ENCODE results near the gene SPIRE2.

SPIRE2 gene

DNA sequence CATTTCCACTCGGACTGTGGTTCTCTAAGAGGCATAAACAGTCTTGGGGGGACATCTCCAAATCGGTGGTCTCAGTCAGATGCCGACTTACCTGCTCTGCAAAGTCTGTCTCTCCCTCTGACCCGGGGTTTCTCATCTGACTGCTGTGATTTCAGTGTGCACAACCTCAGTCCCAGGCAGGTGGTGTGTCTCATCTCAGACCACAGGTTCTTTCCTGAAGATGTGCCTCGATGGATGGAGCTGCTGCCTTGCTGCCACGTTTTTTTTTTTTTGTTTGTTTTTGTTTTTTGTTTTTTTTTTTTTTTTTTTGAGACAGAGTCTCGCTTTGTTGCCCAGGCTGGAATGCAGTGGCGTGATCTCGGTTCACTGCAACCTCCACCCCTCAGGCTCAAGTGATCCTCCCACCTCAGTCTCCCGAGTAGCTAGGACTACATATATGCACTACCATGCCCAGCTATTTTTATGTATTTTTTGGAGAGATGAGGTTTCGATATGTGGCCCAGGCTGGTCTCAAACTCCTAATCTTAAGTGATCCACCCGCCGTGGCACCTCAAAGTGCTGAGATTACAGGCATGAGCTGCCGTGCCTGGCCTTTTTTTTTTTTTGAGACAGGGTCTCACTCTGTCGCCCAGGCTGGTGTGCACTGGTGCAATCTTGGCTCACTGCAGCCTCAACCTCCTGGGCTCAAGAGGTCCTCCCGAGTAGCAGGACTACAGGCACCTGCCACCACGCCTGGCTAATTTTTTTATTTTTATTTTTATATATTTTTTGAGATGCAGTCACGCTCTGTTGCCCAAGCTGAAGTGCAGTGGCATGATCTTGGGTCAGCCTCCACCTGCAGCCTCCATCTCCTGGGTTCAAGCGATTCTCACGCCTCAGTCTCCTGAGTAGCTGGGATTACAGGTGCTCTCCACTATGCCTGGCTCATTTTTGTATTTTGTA, 15.4 kb downstream of the SPIRE2 start:
- no peak overlapping the region for H3K9ac ChIP-seq (ENCODE audit: low read length)
- no peak overlapping the region for H3K14ac ChIP-seq (ENCODE audit: low read length in 2 of 2)
- H3K27me3 ChIP-seq (ENCODE audit: control insufficient read depth in 1 of 2, insufficient read depth in 1 of 2, low read length in 2 of 2): peaks cover 0 to 4% of the 10 kb centered on the region in 2 experiments
- H2BK5ac ChIP-seq (ENCODE audit: low read depth, low read length, poor library complexity, severe bottlenecking): no peak overlapping the region
- no peak overlapping the region for H3K23ac ChIP-seq (ENCODE audit: low read length in 2 of 2)
- no peak overlapping the region for H2BK12ac ChIP-seq (ENCODE audit: low read length in 2 of 2)
- peak overlapping the region; percentile 79 for H2AK5ac ChIP-seq (ENCODE audit: low read length, severe bottlenecking)
- no peak overlapping the region for H3K18ac ChIP-seq (ENCODE audit: low read depth in 1 of 2, low read length in 2 of 2)
- no peak overlapping the region for H4K91ac ChIP-seq (ENCODE audit: low read length)
- H3K4me1 ChIP-seq (ENCODE audit: control insufficient read depth, insufficient read depth, low read depth, low read length): peaks cover 13% of the 10 kb centered on the region
- DNase-seq: no peak
- H3K4ac ChIP-seq (ENCODE audit: low read depth in 1 of 2, low read length in 2 of 2): no peak overlapping the region
- no peaks in the 10 kb centered on the region for H3K9me3 ChIP-seq (ENCODE audit: control insufficient read depth, low read length)
- no peak overlapping the region for H3K4me3 ChIP-seq (ENCODE audit: insufficient read depth in 1 of 2, low read depth in 1 of 2, low read length in 2 of 2)
- 90% methylated on average over 12 of the region's 20 CpGs for WGBS
- H3K36me3 ChIP-seq (ENCODE audit: control insufficient read depth in 1 of 2, insufficient read depth in 2 of 2, low read depth in 1 of 2, low read length in 2 of 2): no peaks in the 10 kb centered on the region
- H3K79me1 ChIP-seq (replicated peaks; ENCODE audit: low read length, poor library complexity, severe bottlenecking): no peaks in the 10 kb centered on the region
- no peak overlapping the region for H2BK15ac ChIP-seq (ENCODE audit: low read depth, poor library complexity, severe bottlenecking)
- H4K8ac ChIP-seq (ENCODE audit: low read length): no peak overlapping the region
- H2AFZ ChIP-seq (ENCODE audit: low read depth, low read length): no peak overlapping the region
- no peak overlapping the region for H2BK120ac ChIP-seq (ENCODE audit: low read depth, low read length)
- H3K27ac ChIP-seq (ENCODE audit: low read length, poor library complexity, severe bottlenecking): peak overlapping the region; percentile 60
- no peak overlapping the region for H3K4me2 ChIP-seq (ENCODE audit: low read length, poor library complexity, severe bottlenecking)

DNA sequence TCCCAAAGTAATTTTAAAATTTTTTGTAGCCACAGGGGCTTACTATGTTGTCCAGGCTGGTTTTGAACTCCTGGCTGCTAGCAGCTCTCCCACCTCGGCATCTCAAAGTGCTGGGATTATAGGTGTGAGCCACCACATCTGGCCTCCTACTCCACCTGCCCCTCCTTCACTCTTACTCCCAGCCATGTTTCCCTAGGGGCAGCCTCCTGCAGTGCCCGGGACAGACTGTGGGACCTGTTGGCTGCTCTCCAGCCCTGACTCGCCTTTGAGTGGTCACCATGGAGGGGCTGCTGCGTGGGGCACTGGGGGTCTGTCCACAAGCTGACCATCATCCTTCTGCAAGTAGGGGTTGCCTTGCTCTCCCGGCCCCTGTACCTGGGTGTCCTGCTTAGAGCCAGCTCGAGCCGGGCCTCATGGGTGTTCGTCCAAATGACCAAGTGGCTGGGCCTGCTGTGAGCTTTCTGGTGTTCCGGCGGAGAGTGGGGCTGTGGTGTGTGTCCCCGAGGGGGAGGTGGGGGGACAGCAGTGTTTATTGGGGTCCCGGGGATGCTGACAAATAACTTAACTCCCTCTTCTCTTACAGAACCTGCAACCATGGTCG, 16.6 kb downstream of the SPIRE2 start:
- H2BK12ac ChIP-seq (ENCODE audit: low read length in 2 of 2): no peak overlapping the region
- H3K27ac ChIP-seq (ENCODE audit: low read length, poor library complexity, severe bottlenecking): no peak overlapping the region
- peaks cover 17% of the 10 kb centered on the region for H3K4me1 ChIP-seq (ENCODE audit: control insufficient read depth, insufficient read depth, low read depth, low read length)
- no peak overlapping the region for H3K4me2 ChIP-seq (ENCODE audit: low read length, poor library complexity, severe bottlenecking)
- H3K18ac ChIP-seq (ENCODE audit: low read depth in 1 of 2, low read length in 2 of 2): no peak overlapping the region
- no peak overlapping the region for H2AK5ac ChIP-seq (ENCODE audit: low read length, severe bottlenecking)
- no peak overlapping the region for H3K9ac ChIP-seq (ENCODE audit: low read length)
- no peak overlapping the region for H3K23ac ChIP-seq (ENCODE audit: low read length in 2 of 2)
- H3K79me1 ChIP-seq (replicated peaks; ENCODE audit: low read length, poor library complexity, severe bottlenecking): no peaks in the 10 kb centered on the region
- H2BK15ac ChIP-seq (ENCODE audit: low read depth, poor library complexity, severe bottlenecking): no peak overlapping the region
- 94% methylated on average over 11 of the region's 13 CpGs for WGBS
- H2BK5ac ChIP-seq (ENCODE audit: low read depth, low read length, poor library complexity, severe bottlenecking): no peak overlapping the region
- no peaks in the 10 kb centered on the region for H3K36me3 ChIP-seq (ENCODE audit: control insufficient read depth in 1 of 2, insufficient read depth in 2 of 2, low read depth in 1 of 2, low read length in 2 of 2)
- peaks cover 0 to under 1% of the 10 kb centered on the region in 2 experiments for H3K27me3 ChIP-seq (ENCODE audit: control insufficient read depth in 1 of 2, insufficient read depth in 1 of 2, low read length in 2 of 2)
- H3K4me3 ChIP-seq (ENCODE audit: insufficient read depth in 1 of 2, low read depth in 1 of 2, low read length in 2 of 2): no peak overlapping the region
- H2AFZ ChIP-seq (ENCODE audit: low read depth, low read length): no peak overlapping the region
- no peak overlapping the region for H3K4ac ChIP-seq (ENCODE audit: low read depth in 1 of 2, low read length in 2 of 2)
- no peaks in the 10 kb centered on the region for H3K9me3 ChIP-seq (ENCODE audit: control insufficient read depth, low read length)
- H3K14ac ChIP-seq (ENCODE audit: low read length in 2 of 2): no peak overlapping the region
- no peak for DNase-seq
- H4K8ac ChIP-seq (ENCODE audit: low read length): no peak overlapping the region
- no peak overlapping the region for H4K91ac ChIP-seq (ENCODE audit: low read length)
- H2BK120ac ChIP-seq (ENCODE audit: low read depth, low read length): no peak overlapping the region

- no peaks in the 10 kb centered on the region for H3K27me3 ChIP-seq (ENCODE audit: control insufficient read depth in 1 of 2, insufficient read depth in 1 of 2, low read length in 2 of 2)
- no peaks in the 10 kb centered on the region for H3K9me3 ChIP-seq (ENCODE audit: control insufficient read depth, low read length)
- WGBS: 90% methylated on average over 11 of the region's 13 CpGs
- no peaks in the 10 kb centered on the region for H3K79me1 ChIP-seq (replicated peaks; ENCODE audit: low read length, poor library complexity, severe bottlenecking)
- no peak for DNase-seq
- H3K36me3 ChIP-seq (ENCODE audit: control insufficient read depth in 1 of 2, insufficient read depth in 2 of 2, low read depth in 1 of 2, low read length in 2 of 2): peaks cover 0 to 4% of the 10 kb centered on the region in 2 experiments
- no peak overlapping the region for H2AFZ ChIP-seq (ENCODE audit: low read depth, low read length)
- no peak overlapping the region for H3K27ac ChIP-seq (ENCODE audit: low read length, poor library complexity, severe bottlenecking)
- no peak overlapping the region for H4K8ac ChIP-seq (ENCODE audit: low read length)
- no peak overlapping the region for H2BK15ac ChIP-seq (ENCODE audit: low read depth, poor library complexity, severe bottlenecking)
- no peak overlapping the region for H3K9ac ChIP-seq (ENCODE audit: low read length)
- no peak overlapping the region for H2BK5ac ChIP-seq (ENCODE audit: low read depth, low read length, poor library complexity, severe bottlenecking)
- H2AK5ac ChIP-seq (ENCODE audit: low read length, severe bottlenecking): no peak overlapping the region
- no peak overlapping the region for H2BK120ac ChIP-seq (ENCODE audit: low read depth, low read length)
- H3K4me1 ChIP-seq (ENCODE audit: control insufficient read depth, insufficient read depth, low read depth, low read length): peaks cover 19% of the 10 kb centered on the region
- H3K14ac ChIP-seq (ENCODE audit: low read length in 2 of 2): no peak overlapping the region
- H3K23ac ChIP-seq (ENCODE audit: low read length in 2 of 2): no peak overlapping the region
- H3K4ac ChIP-seq (ENCODE audit: low read depth in 1 of 2, low read length in 2 of 2): no peak overlapping the region
- no peak overlapping the region for H4K91ac ChIP-seq (ENCODE audit: low read length)
- H3K4me3 ChIP-seq (ENCODE audit: insufficient read depth in 1 of 2, low read depth in 1 of 2, low read length in 2 of 2): no peak overlapping the region
- no peak overlapping the region for H3K18ac ChIP-seq (ENCODE audit: low read depth in 1 of 2, low read length in 2 of 2)
- H3K4me2 ChIP-seq (ENCODE audit: low read length, poor library complexity, severe bottlenecking): no peak overlapping the region
- no peak overlapping the region for H2BK12ac ChIP-seq (ENCODE audit: low read length in 2 of 2)
These were observed 17.1 kb downstream of the SPIRE2 start for GRCh38 chr16:89845417-89845816.
